Esophagus squamous epithelium (tissue), 5 donors: Measurements from ENCODE around the gene HAX1. TPM values are rescaled to one million over a fixed set of nuclear protein-coding genes. Genes with fewer than 3 reads are reported as not detected.

Source experiments
- DNase-seq: peaks from one replicate; lab custom pipeline; 2025; lab: John Stamatoyannopoulos, UW
- H3K27ac ChIP-seq, 4 donors: fragments of 200-600 bp; sonication (generic); one replicate each; pipeline ENCODE4 v1.5.1; 2016 to 2019; ENCODE audit warnings: mild to moderate bottlenecking in 1 of 4
- H3K27me3 ChIP-seq, 4 donors: fragments of 200-600 bp; sonication (generic); 1 replicate in 3 of 4; 2 replicates in 1 of 4; pipeline versions ENCODE4 v1.5.1 to v1.6.0; 2017 to 2021; ENCODE audit warnings: antibody characterized with exemption in 1 of 4
- H3K36me3 ChIP-seq, 3 donors: fragments of 200-600 bp; sonication (generic); one replicate each; pipeline ENCODE4 v1.5.1; 2016 to 2019
- H3K4me1 ChIP-seq, 3 donors: fragments of 200-600 bp; sonication (generic); one replicate each; pipeline ENCODE4 v1.5.1; 2017 to 2019
- H3K4me3 ChIP-seq, 4 donors: fragments of 200-600 bp; sonication (generic); 1 replicate in 3 of 4; 2 replicates in 1 of 4; pipeline ENCODE4 v1.5.1; 2016 to 2019; ENCODE audit warnings: mild to moderate bottlenecking in 2 of 4, moderate library complexity in 1 of 4
- H3K9me3 ChIP-seq, 3 donors: fragments of 200-600 bp; sonication (generic); one replicate each; pipeline ENCODE4 v1.5.1; 2016 to 2019
- CTCF ChIP-seq, 6 experiments: fragments of 450-650 bp in 4 of 6; fragments of 200-600 bp in 2 of 6; sonication (generic) in 2 of 6; IDR thresholded peaks; one replicate each; pipeline ENCODE4 v1.5.1; 2016 to 2019; ENCODE audit warnings: antibody characterized with exemption in 6 of 6, mild to moderate bottlenecking in 4 of 6, moderate library complexity in 4 of 6
- POLR2A ChIP-seq, 4 donors: fragments of 450-650 bp; IDR thresholded peaks; one replicate each; pipeline ENCODE4 v1.6.1; 2017; ENCODE audit warnings: antibody characterized with exemption in 4 of 4, mild to moderate bottlenecking in 4 of 4, moderate library complexity in 3 of 4
- WGBS, 2 donors: methylation state at CpG; one replicate each; pipeline ENCODE4 v1.1.5; 2018; 5-methylcytosine and 5-hydroxymethylcytosine counted together
- intact Hi-C: fragments of 100-400 bp; cut with DNase I; formaldehyde crosslinking; loops from one replicate; pipeline ENCODE4 v1.15.0; 2022
- total RNA-seq, 4 donors: library from RNA; depleted of rRNA; stranded (reverse); fragments of >200 nt; gene quantifications; one replicate each; pipeline ENCODE4 v1.1.0, GENCODE V29; 2016
- donor health status: DM: yes; HTN: yes; CAD: no.

Gene HAX1
- total RNA-seq, 4 donors from 2014 or later = 39.3 to 105 (median 88.9) TPM

GRCh38 chr1:154241703-154242351, 30.6 kb upstream of the HAX1 start:
- H3K27me3 ChIP-seq = no peaks in the 10 kb centered on the region
- intact Hi-C loops = no loop called here
- no peak overlapping the region for H3K27ac ChIP-seq
- no peak for TF ChIP-seq POLR2A (IDR thresholded peaks at IDR 0.05)
- no peak for TF ChIP-seq CTCF (IDR thresholded peaks at IDR 0.05)
- 90 to 92% methylated on average over 3 of the region's 3 CpGs for WGBS, 2 donors
- no peaks in the 10 kb centered on the region for H3K9me3 ChIP-seq
- no peak overlapping the region for H3K4me3 ChIP-seq
- no peak for DNase-seq
- H3K4me1 ChIP-seq = no peaks in the 10 kb centered on the region
- H3K36me3 ChIP-seq = peaks cover 23 to 100% (median 58%) of the 10 kb centered on the region in 3 donors

GRCh38 chr1:154253671-154254070, 18.8 kb upstream of the HAX1 start:
- Histone ChIP-seq H3K36me3 (peaks cover 49 to 100% (median 86%) of the 10 kb centered on the region in 3 donors), H3K9me3 (no peaks in the 10 kb centered on the region), H3K27ac (no peak overlapping the region), H3K4me3 (no peak overlapping the region), H3K27me3 (no peaks in the 10 kb centered on the region), H3K4me1 (no peaks in the 10 kb centered on the region)
- 90 to 97% methylated on average over 7 of the region's 7 CpGs for WGBS, 2 donors
- no peak for DNase-seq
- intact Hi-C loops = no loop called here
- TF ChIP-seq CTCF (IDR thresholded peaks at IDR 0.05) = no peak
- no peak for TF ChIP-seq POLR2A (IDR thresholded peaks at IDR 0.05)

GRCh38 chr1:154256686-154257085, 15.7 kb upstream of the HAX1 start:
- no peaks in the 10 kb centered on the region for H3K9me3 ChIP-seq
- H3K27ac ChIP-seq = no peak overlapping the region
- peaks cover 46 to 100% (median 93%) of the 10 kb centered on the region in 3 donors for H3K36me3 ChIP-seq
- no peaks in the 10 kb centered on the region for H3K4me1 ChIP-seq
- TF ChIP-seq POLR2A (IDR thresholded peaks at IDR 0.05) (no peak), CTCF (IDR thresholded peaks at IDR 0.05) (no peak)
- no peaks in the 10 kb centered on the region for H3K27me3 ChIP-seq
- intact Hi-C loops = no loop called here
- no peak for DNase-seq
- no peak overlapping the region for H3K4me3 ChIP-seq

GRCh38 chr1:154258784-154259183, 13.6 kb upstream of the HAX1 start:
- H3K4me3 ChIP-seq = no peak overlapping the region
- TF ChIP-seq POLR2A (IDR thresholded peaks at IDR 0.05) (no peak), CTCF (IDR thresholded peaks at IDR 0.05) (no peak)
- no peak for DNase-seq
- intact Hi-C loops = no loop called here
- H3K9me3 ChIP-seq = no peaks in the 10 kb centered on the region
- no peak overlapping the region for H3K27ac ChIP-seq
- no peaks in the 10 kb centered on the region for H3K4me1 ChIP-seq
- H3K36me3 ChIP-seq = peaks cover 51 to 100% (median 91%) of the 10 kb centered on the region in 3 donors
- no peaks in the 10 kb centered on the region for H3K27me3 ChIP-seq
- 92 to 97% methylated on average over 2 of the region's 2 CpGs for WGBS, 2 donors

- DNase-seq = no peak
- TF ChIP-seq CTCF (IDR thresholded peaks at IDR 0.05) = no peak
- TF ChIP-seq POLR2A (IDR thresholded peaks at IDR 0.05) = no peak
- WGBS, 2 donors = 50 to 71% methylated on average over 1 of the region's 1 CpG
- H3K27ac ChIP-seq = no peak overlapping the region
- no peaks in the 10 kb centered on the region for H3K9me3 ChIP-seq
- intact Hi-C loops = no loop called here
- no peaks in the 10 kb centered on the region for H3K4me1 ChIP-seq
- no peaks in the 10 kb centered on the region for H3K27me3 ChIP-seq
- peaks cover 47 to 100% (median 80%) of the 10 kb centered on the region in 3 donors for H3K36me3 ChIP-seq
- no peak overlapping the region for H3K4me3 ChIP-seq
These were observed 12.3 kb upstream of the HAX1 start for GRCh38 chr1:154260127-154260526.
